ENCODE results near the gene CTNNA2.

The CTNNA2 gene

DNA sequence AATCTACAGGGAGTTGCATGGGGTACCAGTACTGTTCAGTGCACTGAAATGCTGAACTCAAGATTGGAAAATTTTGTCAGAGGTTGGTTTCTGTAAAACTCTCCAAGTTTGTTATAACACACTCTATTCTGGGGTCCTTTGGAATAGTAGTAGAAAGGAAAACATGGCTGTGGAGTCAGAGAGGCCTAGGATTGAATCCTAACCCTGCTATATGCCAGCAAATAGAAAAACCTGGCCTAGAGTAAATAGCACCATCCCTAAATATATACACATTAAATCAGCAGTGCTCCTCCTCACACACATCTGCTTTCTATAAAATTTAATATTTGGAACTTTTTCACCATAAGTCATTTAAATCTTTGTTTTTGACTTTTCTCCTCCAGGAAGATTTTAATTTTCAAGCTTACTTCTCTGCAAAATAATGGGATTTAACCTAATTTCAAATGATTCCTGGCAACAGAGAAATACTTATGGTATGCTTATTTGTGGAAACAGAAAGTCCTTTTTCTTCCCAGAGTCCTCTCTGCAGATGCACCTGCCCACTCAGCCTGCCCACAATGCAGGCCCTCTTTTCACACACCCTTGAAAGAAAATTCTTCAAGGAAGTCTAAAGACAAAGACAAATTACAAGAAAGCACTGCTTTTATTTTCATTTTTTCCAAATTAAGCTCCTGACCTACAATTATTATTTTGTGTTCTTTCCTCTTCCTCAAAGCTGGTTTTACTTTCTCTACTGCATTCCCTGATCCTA is 989.2 kb downstream of the CTNNA2 start:
- in situ Hi-C loops (cut with HindIII; ENCODE audit: low sequenced_read_pairs) = no loop called here

- in situ Hi-C loops (cut with HindIII; ENCODE audit: low sequenced_read_pairs) = no loop called here
Observed at GRCh38 chr2:80506563-80506962, 993.7 kb downstream of the CTNNA2 start.

- in situ Hi-C loops (cut with HindIII; ENCODE audit: low sequenced_read_pairs) = no loop called here
Observed at GRCh38 chr2:80510716-80511115, 997.9 kb downstream of the CTNNA2 start.

DNA sequence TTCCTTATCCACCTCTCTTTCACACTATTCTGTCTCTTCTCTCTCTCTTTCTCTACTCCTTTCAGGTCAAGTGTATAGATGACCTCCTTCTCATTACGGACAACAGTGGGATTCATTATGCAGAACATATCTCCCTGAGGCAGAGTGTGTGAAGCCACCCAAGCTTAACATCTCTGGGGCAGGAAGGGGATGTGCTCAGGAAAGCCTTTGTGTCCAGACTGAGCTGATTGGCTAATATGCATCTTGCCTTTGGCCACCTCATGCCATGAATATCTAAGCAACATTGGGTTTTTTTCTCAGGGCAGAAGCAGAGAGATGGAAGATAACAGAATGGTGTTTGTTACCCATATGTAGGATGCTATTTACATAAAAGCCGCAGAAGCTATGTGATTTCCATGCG is 1003.1 kb downstream of the CTNNA2 start:
- in situ Hi-C loops (cut with HindIII; ENCODE audit: low sequenced_read_pairs) = no loop called here

- in situ Hi-C loops (cut with HindIII; ENCODE audit: low sequenced_read_pairs) = no loop called here
Observed at GRCh38 chr2:80517316-80517715, 1004.5 kb downstream of the CTNNA2 start.

GRCh38 chr2:80519121-80519643 is 1006.3 kb downstream of the CTNNA2 start:
- in situ Hi-C loops (cut with HindIII; ENCODE audit: low sequenced_read_pairs) = no loop called here

DNA sequence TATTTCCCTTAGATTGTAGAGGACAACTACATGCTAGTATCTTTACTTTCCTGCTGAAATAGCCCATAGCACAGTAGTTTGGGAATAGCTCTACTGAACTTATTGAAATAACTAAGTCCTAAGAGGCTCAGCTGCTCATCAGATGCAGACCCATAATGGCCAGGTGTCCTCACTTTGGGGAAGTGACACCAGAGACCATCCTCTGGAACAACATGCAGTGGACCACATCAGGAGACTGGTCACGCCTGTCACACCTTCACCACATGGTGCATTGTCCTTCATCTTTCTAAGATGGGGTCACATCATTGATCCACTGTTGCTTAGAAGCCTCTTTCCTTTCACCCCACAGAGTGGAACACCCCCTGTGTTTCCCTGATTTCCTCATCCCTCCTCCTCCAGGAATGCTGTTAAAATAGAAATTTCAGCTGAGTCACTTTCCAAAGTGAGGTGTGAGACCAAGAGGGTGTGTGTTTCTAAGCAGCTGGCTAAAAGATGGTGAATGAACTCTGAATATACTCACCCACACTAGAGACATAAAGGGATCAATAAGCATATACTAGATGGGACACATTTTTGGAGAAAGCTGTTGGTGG is 1006.9 kb downstream of the CTNNA2 start:
- in situ Hi-C loops (cut with HindIII; ENCODE audit: low sequenced_read_pairs) = no loop called here

GRCh38 chr2:80525152-80525551 is 1012.3 kb downstream of the CTNNA2 start:
- in situ Hi-C loops (cut with HindIII; ENCODE audit: low sequenced_read_pairs) = no loop called here

- in situ Hi-C loops (cut with HindIII; ENCODE audit: low sequenced_read_pairs) = no loop called here
Observed at GRCh38 chr2:80527119-80527518, 1014.3 kb downstream of the CTNNA2 start.

- in situ Hi-C loops (cut with HindIII; ENCODE audit: low sequenced_read_pairs) = no loop called here
Observed at GRCh38 chr2:80529466-80530165, 1016.8 kb downstream of the CTNNA2 start.

- in situ Hi-C loops (cut with HindIII; ENCODE audit: low sequenced_read_pairs) = no loop called here
Observed at GRCh38 chr2:80530442-80531064, 1017.7 kb downstream of the CTNNA2 start.

- in situ Hi-C loops (cut with HindIII; ENCODE audit: low sequenced_read_pairs) = no loop called here
Observed at GRCh38 chr2:80531319-80531718, 1018.5 kb downstream of the CTNNA2 start.

DNA sequence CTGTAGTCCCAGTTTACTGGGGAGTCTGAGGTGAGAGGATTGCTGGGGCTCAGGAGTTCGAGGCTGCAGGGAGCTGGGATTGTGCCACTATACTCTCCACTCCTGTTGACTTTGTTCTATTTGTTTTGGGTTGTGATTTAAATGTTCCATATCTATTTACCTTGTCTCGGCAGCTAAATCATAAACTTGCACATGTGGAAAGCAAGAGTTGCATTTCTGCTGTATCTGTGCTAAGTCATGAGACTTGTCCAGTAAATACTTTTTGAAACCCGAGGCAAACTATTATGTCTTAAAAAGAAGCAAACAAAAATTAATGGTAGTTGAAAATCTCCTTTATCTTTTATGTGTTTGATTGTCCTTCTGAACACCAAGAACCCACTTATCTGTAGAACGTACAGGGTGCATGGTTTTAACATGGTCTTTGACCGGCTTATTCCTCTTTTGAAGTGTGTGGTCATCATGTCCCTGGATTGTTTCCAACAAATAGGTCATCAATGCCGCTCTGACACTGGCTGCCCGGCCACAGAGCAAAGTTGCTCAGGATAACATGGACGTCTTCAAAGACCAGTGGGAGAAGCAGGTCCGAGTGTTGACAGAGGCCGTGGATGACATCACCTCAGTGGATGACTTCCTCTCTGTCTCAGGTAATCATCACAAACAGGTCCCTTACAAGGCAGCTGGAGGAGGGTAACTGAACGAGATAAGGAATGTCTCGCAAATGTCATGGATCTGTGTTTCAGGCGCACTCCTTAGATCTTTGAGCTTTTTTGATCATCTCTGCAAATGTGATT is 1032.8 kb downstream of the CTNNA2 start:
- in situ Hi-C loops (cut with HindIII; ENCODE audit: low sequenced_read_pairs) = no loop called here

DNA sequence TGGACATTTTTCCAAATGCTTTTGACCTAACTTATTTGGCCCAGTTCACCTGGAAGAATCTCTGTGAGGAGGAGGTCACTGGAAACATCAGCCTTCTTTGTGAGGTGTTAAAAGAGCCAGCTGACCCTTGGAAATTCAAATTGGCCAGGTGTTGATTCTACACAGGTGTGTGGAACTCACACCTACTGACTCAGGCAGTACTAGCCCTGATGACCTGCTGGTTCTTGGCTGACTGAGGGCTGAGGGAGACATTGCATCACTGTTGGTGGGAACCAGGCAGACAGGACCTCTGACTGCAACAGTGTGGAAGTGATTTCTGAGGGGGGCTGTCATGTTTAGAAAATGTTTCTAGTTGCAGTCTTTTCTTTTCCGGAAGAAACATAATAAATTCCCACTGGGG is 1033.9 kb downstream of the CTNNA2 start:
- in situ Hi-C loops (cut with HindIII; ENCODE audit: low sequenced_read_pairs) = no loop called here

DNA sequence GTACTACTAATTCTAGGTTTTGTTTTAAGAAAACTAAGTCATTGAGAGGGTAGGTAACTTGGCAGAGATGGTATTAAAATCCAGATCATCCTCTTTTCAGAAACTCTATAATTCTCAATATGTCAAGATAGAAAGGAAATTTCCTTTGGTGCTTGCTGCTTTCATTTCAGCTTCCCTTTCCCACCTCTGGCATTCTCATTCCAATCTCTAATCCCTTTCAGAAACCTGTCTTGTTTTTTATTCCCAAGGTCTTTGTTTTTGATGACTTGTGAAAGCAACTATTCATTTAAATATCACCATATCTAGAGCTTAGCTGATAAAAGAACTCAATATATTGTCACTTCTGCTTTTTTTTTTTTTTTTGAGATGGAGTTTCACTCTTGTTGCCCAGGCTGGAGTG is 1034.5 kb downstream of the CTNNA2 start:
- in situ Hi-C loops (cut with HindIII; ENCODE audit: low sequenced_read_pairs) = no loop called here

DNA sequence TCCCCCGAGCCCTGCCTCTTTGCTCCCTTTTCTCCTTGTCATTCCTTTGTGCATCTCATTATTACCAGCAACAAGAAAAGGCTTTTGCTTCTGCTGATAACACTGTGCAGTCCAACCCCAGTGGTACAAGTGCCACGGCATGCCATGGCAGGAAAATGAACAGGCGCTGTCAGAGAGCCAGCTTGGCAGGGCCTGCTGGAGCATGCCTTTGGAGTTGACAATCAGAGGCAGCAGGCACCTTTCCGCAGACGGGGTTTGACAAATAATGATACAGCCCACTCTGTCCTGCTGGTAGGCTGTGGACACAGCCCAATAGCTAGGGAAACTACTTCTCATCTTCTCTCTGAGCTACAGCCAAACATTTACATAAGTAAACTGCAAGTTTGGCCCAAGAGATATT is 1035.6 kb downstream of the CTNNA2 start:
- in situ Hi-C loops (cut with HindIII; ENCODE audit: low sequenced_read_pairs) = no loop called here

DNA sequence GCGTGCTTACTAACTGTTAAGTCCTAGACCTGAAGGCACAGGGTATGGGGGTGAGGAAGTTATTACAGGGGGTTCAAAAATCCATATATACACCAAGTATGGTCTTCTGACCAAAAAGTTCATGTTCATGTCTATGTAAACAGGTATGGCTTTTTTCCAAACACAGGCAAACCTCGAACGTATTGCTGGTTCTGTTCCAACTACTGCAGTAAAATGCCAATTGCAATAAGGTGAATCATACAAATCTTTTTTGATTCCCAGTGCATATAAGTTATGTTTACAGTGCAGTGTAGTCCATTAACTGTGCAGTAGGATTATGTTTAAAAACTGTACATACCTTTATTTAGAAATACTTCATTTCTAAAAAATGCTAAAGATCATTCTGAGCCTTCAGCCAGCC is 1037.0 kb downstream of the CTNNA2 start:
- in situ Hi-C loops (cut with HindIII; ENCODE audit: low sequenced_read_pairs) = no loop called here

- in situ Hi-C loops (cut with HindIII; ENCODE audit: low sequenced_read_pairs) = no loop called here
Observed at GRCh38 chr2:80560326-80560725, 1047.5 kb downstream of the CTNNA2 start.

- in situ Hi-C loops (cut with HindIII; ENCODE audit: low sequenced_read_pairs) = no loop called here
Observed at GRCh38 chr2:80568011-80568410, 1055.2 kb downstream of the CTNNA2 start.

DNA sequence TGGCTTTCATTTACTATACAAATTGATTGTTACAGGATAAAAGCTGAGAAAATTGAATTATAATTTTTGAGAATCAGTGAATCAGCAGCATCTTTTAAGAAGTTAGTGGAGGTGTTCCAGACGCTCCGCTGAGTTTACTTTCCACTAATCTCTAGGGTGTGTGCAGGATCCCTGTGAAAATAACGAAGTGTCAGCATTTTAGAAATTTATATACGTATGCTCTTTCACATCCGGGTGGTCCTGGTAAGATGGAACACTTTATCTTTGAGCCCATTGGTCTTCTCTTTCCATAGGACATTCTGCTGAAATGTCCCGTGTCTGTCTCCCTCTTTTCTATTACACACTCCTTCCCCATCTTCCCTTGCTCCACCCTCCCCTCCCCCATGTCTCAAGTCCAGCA is 1060.3 kb downstream of the CTNNA2 start:
- in situ Hi-C loops (cut with HindIII; ENCODE audit: low sequenced_read_pairs) = no loop called here

DNA sequence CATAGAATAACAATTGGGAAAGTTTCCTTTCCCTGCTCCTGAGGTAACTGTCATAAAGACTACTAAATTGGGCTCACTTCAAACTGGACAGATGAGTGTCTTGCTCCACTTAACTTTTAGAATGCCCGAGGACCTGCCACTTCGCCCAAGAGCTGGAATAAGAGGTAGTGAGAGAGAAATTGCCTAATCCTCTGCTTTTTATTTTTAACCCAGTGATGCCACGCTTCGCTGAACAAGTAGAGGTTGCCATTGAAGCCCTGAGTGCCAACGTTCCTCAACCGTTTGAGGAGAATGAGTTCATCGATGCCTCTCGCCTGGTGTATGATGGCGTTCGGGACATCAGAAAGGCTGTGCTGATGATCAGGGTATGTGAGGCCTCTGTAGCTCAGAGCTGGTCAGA is 1061.1 kb downstream of the CTNNA2 start:
- in situ Hi-C loops (cut with HindIII; ENCODE audit: low sequenced_read_pairs) = no loop called here
